ENCODE measurements around the gene ERAS. TPM values are rescaled to one million over a fixed set of nuclear protein-coding genes. Genes with fewer than 3 reads are reported as not detected.

The ERAS gene
- total and polyA plus RNA-seq, 2 donors (not counting 3 experiments of a cell fraction or from before 2014, with no cell fraction given) = 0.14 TPM; not detected in 1

DNA sequence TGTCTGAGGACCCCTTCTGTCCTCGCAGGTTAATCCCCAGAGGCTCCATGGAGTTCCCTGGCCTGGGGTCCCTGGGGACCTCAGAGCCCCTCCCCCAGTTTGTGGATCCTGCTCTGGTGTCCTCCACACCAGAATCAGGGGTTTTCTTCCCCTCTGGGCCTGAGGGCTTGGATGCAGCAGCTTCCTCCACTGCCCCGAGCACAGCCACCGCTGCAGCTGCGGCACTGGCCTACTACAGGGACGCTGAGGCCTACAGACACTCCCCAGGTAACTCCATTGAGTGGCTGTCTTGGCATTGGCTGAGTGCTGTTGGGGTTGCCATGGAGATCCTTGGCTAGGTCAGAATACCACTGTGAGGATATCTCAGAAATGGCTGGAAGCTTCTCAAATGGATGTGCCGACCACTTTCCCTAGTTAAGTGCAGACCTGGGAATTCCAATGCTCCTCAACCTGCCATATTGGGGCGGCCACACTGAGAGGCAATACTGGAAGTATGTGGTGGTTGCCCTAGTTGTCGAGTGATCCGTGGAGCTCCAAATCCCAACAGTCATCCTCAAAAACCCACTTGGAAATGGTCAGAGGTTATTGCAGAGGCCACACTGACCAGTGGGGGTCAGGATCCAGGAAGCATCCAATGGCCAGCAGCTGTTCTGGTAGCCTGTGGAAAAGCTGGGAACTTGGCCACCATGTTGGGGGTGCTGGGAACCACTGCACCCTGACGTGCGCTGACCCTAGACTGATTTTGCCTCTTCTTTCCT is 35.1 kb upstream of the ERAS start:
- ChIA-PET CTCF (no interaction called here), POLR2A (no interaction called here)
- Histone ChIP-seq H3K9ac (replicated peaks; ENCODE audit: extremely low read depth, insufficient read depth, low read length) (no peak overlapping the region), H3K36me3 (ENCODE audit: control insufficient read depth in 2 of 2, extremely low read depth in 1 of 2, insufficient read depth in 2 of 2, low read length in 2 of 2) (no peaks in the 10 kb centered on the region), H3K79me2 (ENCODE audit: control insufficient read depth, insufficient read depth, low read length) (no peaks in the 10 kb centered on the region), H3K9me1 (replicated peaks; ENCODE audit: control insufficient read depth, extremely low read depth, insufficient read depth, low read length) (no peaks in the 10 kb centered on the region), H3K4me2 (ENCODE audit: insufficient read depth, low read length) (no peak overlapping the region), H3K27me3 (ENCODE audit: control insufficient read depth in 2 of 2, insufficient read depth in 2 of 2, low read length in 2 of 2) (no peaks in the 10 kb centered on the region), H3K27ac (ENCODE audit: insufficient read depth, low read depth, low read length) (no peak overlapping the region), H3K4me1 (ENCODE audit: control insufficient read depth, extremely low read depth, insufficient read depth, low read length) (no peaks in the 10 kb centered on the region), H3K9me3 (replicated peaks; ENCODE audit: control insufficient read depth, insufficient read depth, low read length) (no peaks in the 10 kb centered on the region), H2AFZ (ENCODE audit: low read depth, low read length) (no peak overlapping the region), H3K4me3 (replicated peaks in 1 of 3; ENCODE audit: insufficient read depth in 1 of 3, low read depth in 1 of 3, low read length in 3 of 3) (no peak overlapping the region), H4K20me1 (replicated peaks; ENCODE audit: control insufficient read depth, extremely low read depth, insufficient read depth, low read length) (no peaks in the 10 kb centered on the region)
- FAIRE-seq (no peak), DNase-seq (ENCODE audit: low read depth, low spot score) (no peak)
- intact Hi-C loops (cut with micrococcal nuclease) = no loop called here
- dilution Hi-C loops (cut with MboI; ENCODE audit: extremely low pct_ligation_motif_present, low sequenced_read_pairs) = no loop called here
- TF ChIP-seq MYC (IDR thresholded peaks at IDR 0.05; ENCODE audit: low read depth, low read length) (no peak), POLR2A (IDR thresholded peaks at IDR 0.05; ENCODE audit: low read depth, low read length) (no peak), POLR2AphosphoS5 (IDR thresholded peaks at IDR 0.05; ENCODE audit: insufficient read depth, low read depth, low read length) (no peak)
- TF ChIP-seq, protein P1, sequence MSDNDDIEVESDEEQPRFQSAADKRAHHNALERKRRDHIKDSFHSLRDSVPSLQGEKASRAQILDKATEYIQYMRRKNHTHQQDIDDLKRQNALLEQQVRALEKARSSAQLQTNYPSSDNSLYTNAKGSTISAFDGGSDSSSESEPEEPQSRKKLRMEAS (IDR thresholded peaks at IDR 0.05; ENCODE audit: insufficient read depth, insufficient read length) = no peak
- no TSS peak for BruUV-seq (replicated peaks)

DNA sequence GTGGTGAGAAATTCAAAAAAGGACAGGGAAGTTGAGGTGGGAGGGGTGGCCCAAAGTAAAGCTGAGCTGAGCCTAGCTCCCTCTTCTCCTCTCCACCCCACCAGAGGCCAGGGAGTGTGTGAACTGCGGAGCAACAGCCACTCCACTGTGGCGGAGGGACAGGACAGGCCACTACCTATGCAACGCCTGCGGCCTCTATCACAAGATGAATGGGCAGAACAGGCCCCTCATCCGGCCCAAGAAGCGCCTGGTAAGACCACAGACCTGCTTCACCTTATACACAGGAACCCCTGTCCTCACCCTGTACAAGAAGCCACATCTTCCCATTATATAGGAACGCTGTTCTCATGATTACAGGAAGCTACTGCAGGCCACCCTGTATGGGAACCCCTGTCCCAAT is 34.1 kb upstream of the ERAS start:
- intact Hi-C loops (cut with micrococcal nuclease) = no loop called here
- CTCF ChIA-PET = no interaction called here

More for the DNA sequence above, 34.1 kb upstream of the ERAS start:
- H3K36me3 ChIP-seq (ENCODE audit: control insufficient read depth in 2 of 2, extremely low read depth in 1 of 2, insufficient read depth in 2 of 2, low read length in 2 of 2) = no peaks in the 10 kb centered on the region
- H3K27ac ChIP-seq (ENCODE audit: insufficient read depth, low read depth, low read length) = no peak overlapping the region
- TF ChIP-seq POLR2A (IDR thresholded peaks at IDR 0.05; ENCODE audit: low read depth, low read length) = no peak
- TF ChIP-seq, protein P1 (IDR thresholded peaks at IDR 0.05; ENCODE audit: insufficient read depth, insufficient read length) = no peak
- no peak for TF ChIP-seq MYC (IDR thresholded peaks at IDR 0.05; ENCODE audit: low read depth, low read length)
- TF ChIP-seq EZH2 (IDR thresholded peaks at IDR 0.05; ENCODE audit: borderline replicate concordance, low read depth, low read length, severe bottlenecking) = no peak
- no TSS peak for BruUV-seq (replicated peaks)
- no peak overlapping the region for H2AFZ ChIP-seq (ENCODE audit: low read depth, low read length)
- POLR2A ChIA-PET = no interaction called here
- FAIRE-seq = no peak
- H3K4me3 ChIP-seq (replicated peaks in 1 of 3; ENCODE audit: insufficient read depth in 1 of 3, low read depth in 1 of 3, low read length in 3 of 3) = no peak overlapping the region
- no peak overlapping the region for H3K9ac ChIP-seq (replicated peaks; ENCODE audit: extremely low read depth, insufficient read depth, low read length)
- no peaks in the 10 kb centered on the region for H3K79me2 ChIP-seq (ENCODE audit: control insufficient read depth, insufficient read depth, low read length)
- H3K4me1 ChIP-seq (ENCODE audit: control insufficient read depth, extremely low read depth, insufficient read depth, low read length) = no peaks in the 10 kb centered on the region
- DNase-seq (ENCODE audit: low read depth, low spot score) = no peak
- no peaks in the 10 kb centered on the region for H3K9me1 ChIP-seq (replicated peaks; ENCODE audit: control insufficient read depth, extremely low read depth, insufficient read depth, low read length)
- H3K9me3 ChIP-seq (replicated peaks; ENCODE audit: control insufficient read depth, insufficient read depth, low read length) = no peaks in the 10 kb centered on the region
- dilution Hi-C loops (cut with MboI; ENCODE audit: extremely low pct_ligation_motif_present, low sequenced_read_pairs) = no loop called here
- H3K4me2 ChIP-seq (ENCODE audit: insufficient read depth, low read length) = no peak overlapping the region
- H4K20me1 ChIP-seq (replicated peaks; ENCODE audit: control insufficient read depth, extremely low read depth, insufficient read depth, low read length) = no peaks in the 10 kb centered on the region
- no peaks in the 10 kb centered on the region for H3K27me3 ChIP-seq (ENCODE audit: control insufficient read depth in 2 of 2, insufficient read depth in 2 of 2, low read length in 2 of 2)

Data from endothelial cell of umbilical vein (primary cell).